Rectal smooth muscle tissue (tissue), 1 donor: ENCODE data around the gene CPED1.

ENCODE experiments used
- H3K27ac ChIP-seq: one replicate; pipeline ENCODE4 v1.7.0; 2013; ENCODE audit warnings: low read depth, low read length, inconsistent platforms
- H3K27me3 ChIP-seq: one replicate; pipeline ENCODE4 v1.7.0; 2013; ENCODE audit warnings: low read length; ENCODE audit not compliant: control insufficient read depth, insufficient read depth
- H3K36me3 ChIP-seq: one replicate; pipeline ENCODE4 v1.7.0; 2013; ENCODE audit warnings: low read length; ENCODE audit not compliant: control insufficient read depth, insufficient read depth
- H3K4me1 ChIP-seq: one replicate; pipeline ENCODE4 v1.7.0; 2013; ENCODE audit warnings: low read length; ENCODE audit not compliant: control insufficient read depth, insufficient read depth
- H3K4me3 ChIP-seq: one replicate; pipeline ENCODE4 v1.7.0; 2013; ENCODE audit warnings: low read length
- H3K9ac ChIP-seq: one replicate; pipeline ENCODE4 v1.7.0; 2013; ENCODE audit warnings: low read length

CPED1 gene

DNA sequence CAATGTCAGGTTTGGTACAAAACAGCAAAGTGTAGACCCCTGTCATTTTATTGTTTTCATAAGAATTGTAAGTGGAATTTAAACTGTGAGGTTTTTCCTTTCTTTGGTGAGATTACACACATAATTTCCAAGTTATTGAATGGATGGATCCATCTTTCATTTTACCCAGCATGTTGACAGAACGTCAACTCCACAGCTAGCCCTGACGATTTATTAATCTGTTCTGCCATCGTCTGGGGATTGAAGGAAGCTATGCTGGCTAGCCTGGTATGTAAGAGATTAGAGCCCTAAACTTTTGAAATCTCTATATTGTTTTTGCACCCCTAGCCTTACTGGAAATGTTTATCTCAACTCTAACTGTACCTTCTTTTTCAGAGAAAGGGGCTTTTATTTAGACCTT is 348.9 kb downstream of the CPED1 start:
- H3K4me1 ChIP-seq: no peaks in the 10 kb centered on the region
- H3K4me3 ChIP-seq: no peak overlapping the region
- H3K36me3 ChIP-seq: no peaks in the 10 kb centered on the region
- H3K9ac ChIP-seq: no peak overlapping the region
- H3K27me3 ChIP-seq: no peaks in the 10 kb centered on the region
- no peak overlapping the region for H3K27ac ChIP-seq

DNA sequence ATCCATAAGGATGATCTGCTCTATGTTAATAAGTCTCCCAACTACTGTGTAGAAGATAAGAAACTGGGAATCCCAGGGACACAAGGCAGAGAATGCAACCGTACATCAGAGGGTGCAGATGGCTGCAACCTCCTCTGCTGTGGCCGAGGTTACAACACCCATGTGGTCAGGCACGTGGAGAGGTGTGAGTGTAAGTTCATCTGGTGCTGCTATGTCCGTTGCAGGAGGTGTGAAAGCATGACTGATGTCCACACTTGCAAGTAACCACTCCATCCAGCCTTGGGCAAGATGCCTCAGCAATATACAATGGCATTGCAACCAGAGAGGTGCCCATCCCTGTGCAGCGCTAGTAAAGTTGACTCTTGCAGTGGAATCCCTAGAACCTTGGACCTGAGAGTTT is 350.6 kb downstream of the CPED1 start:
- Histone ChIP-seq H3K4me1 (no peaks in the 10 kb centered on the region), H3K36me3 (no peaks in the 10 kb centered on the region), H3K27me3 (no peaks in the 10 kb centered on the region), H3K27ac (no peak overlapping the region), H3K4me3 (no peak overlapping the region), H3K9ac (no peak overlapping the region)

DNA sequence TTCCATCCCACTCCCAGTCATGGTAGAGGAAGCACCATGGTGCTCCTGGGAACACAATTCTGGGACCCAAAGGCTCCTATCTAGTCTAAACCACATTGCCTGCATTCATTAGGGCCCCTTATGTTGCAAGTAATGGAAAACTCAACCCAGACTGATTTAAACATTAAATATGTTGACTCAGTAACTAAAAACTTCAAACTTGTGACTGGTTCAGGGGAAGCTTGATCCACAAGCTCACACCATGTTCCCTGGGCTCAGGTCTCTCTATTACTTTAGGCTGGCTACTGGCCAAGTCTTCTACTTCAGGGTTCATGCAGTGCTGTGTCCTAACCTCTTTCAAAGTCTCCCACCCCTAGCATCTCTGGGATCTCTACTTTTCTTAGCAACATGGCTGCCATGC is 353.4 kb downstream of the CPED1 start:
- Histone ChIP-seq H3K27me3 (no peaks in the 10 kb centered on the region), H3K9ac (no peak overlapping the region)

DNA sequence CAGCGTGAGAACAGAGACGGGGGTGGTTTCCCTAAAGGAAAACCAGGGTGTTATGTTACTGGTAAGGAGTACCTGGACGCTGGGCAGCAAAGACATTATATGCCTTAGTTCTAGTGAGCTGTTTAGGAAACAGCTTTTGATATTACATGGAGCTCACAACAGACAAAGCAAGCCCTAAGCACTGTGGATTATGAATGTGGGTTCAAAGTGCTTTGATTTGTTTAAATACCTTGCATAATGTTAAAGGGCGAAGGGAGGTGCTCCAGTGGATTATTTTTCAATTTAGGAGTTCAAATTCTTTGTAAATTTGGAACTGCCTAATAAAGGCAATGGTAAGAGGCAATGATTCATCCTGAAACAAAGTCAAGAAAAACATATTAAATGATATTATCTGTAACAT is 354.1 kb downstream of the CPED1 start:
- Histone ChIP-seq H3K27ac (no peak overlapping the region), H3K4me3 (no peak overlapping the region), H3K36me3 (peaks cover 2% of the 10 kb centered on the region), H3K27me3 (no peaks in the 10 kb centered on the region), H3K9ac (no peak overlapping the region), H3K4me1 (no peaks in the 10 kb centered on the region)

More for the DNA sequence above, 353.4 kb downstream of the CPED1 start:
- Histone ChIP-seq H3K4me3 (no peak overlapping the region), H3K27ac (no peak overlapping the region), H3K36me3 (peaks cover 2% of the 10 kb centered on the region), H3K4me1 (no peaks in the 10 kb centered on the region)

DNA sequence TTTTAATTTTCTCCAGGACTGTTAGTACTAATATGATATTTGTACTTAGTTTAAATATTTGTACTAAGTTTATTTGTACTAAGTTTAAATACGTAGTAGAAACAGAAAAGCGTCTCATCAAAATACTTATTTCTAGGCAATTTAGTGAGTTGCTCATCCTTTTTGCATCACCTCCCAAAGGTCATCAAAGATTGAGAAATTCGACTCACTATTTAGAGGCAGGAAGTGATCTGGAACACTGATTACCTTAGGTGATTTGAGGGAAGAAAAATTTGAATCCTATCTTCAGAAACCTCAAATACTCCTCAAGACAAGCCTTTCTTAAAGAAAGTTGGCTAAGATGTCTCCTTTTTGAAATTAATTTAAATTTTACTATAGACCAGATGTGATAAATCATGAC is 354.8 kb downstream of the CPED1 start:
- H3K36me3 ChIP-seq: peaks cover 2% of the 10 kb centered on the region
- no peak overlapping the region for H3K9ac ChIP-seq
- no peaks in the 10 kb centered on the region for H3K4me1 ChIP-seq
- H3K27me3 ChIP-seq: no peaks in the 10 kb centered on the region
- no peak overlapping the region for H3K27ac ChIP-seq
- H3K4me3 ChIP-seq: no peak overlapping the region

DNA sequence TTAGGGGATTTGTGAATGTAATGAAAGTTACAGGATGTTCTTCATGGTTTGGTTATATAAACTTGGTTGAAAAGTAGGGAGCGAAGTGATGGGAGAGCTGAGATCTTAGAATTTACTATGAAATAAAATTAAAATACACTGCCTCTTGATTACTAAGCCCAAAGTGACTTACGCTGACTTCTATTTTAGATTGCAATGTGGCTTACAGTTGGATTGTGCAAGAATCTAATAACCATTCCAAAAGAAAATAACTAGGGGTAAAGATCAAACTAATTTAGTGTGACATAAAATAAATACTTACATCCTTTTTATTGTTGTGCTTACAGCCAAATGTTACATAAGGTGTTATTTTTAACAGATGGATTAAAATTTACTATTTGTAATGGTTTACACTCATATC is 355.6 kb downstream of the CPED1 start:
- H3K9ac ChIP-seq: no peak overlapping the region
- H3K4me3 ChIP-seq: no peak overlapping the region
- no peaks in the 10 kb centered on the region for H3K27me3 ChIP-seq
- H3K27ac ChIP-seq: no peak overlapping the region
- H3K4me1 ChIP-seq: no peaks in the 10 kb centered on the region
- H3K36me3 ChIP-seq: peaks cover 2% of the 10 kb centered on the region

DNA sequence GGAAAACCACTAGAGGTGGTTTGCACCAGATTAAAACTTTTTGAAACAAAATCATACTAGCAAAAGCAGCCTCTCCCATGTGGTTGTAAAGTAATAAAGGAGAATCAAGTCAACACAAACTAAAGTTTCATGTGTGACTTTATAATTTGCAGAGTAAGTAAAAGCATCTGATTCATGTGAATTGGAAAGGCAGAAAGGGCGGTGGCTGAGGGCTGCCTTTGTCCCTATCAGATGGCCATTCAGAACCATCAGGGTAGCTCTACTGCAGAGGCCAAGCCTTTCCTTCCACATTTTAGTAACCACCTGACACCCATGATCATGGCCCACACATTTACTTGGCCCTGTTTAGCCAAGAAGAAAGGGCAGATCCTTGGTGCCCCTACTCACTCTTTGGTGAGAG is 356.0 kb downstream of the CPED1 start:
- Histone ChIP-seq H3K4me3 (no peak overlapping the region), H3K4me1 (no peaks in the 10 kb centered on the region), H3K36me3 (peaks cover 2% of the 10 kb centered on the region), H3K9ac (no peak overlapping the region), H3K27me3 (no peaks in the 10 kb centered on the region), H3K27ac (no peak overlapping the region)
